Small intestine (tissue), 7 donors: ENCODE data around the gene FAM83G. TPM values are rescaled to one million over a fixed set of nuclear protein-coding genes. Genes with fewer than 3 reads are reported as not detected.

ENCODE experiments used
- DNase-seq, 2 donors: peaks; one replicate each; pipeline versions ENCODE4 v3.0.0 to v3.0.0-alpha.2; 2013
- FAIRE-seq: peaks from 2 replicates; lab custom pipeline; 2012; peaks lifted over from hg19 to GRCh38; lab: Jason Lieb, UNC
- H3K27ac ChIP-seq, 3 donors: one replicate each; pipeline ENCODE4 v1.5.1; 2013; ENCODE audit warnings: low read length in 2 of 3, mild to moderate bottlenecking in 2 of 3, control low read depth in 1 of 3, inconsistent platforms in 1 of 3, low read depth in 1 of 3, moderate library complexity in 1 of 3
- H3K27me3 ChIP-seq, 3 donors: one replicate each; pipeline ENCODE4 v1.6.1; 2013; ENCODE audit warnings: low read length in 3 of 3, inconsistent platforms in 1 of 3; ENCODE audit not compliant: control insufficient read depth in 3 of 3, insufficient read depth in 3 of 3
- H3K36me3 ChIP-seq, 3 donors: one replicate each; pipeline ENCODE4 v1.6.1; 2013; ENCODE audit warnings: low read length in 3 of 3, inconsistent platforms in 1 of 3, low read depth in 1 of 3, mild to moderate bottlenecking in 1 of 3, moderate library complexity in 1 of 3; ENCODE audit not compliant: control insufficient read depth in 3 of 3, insufficient read depth in 2 of 3
- H3K4me1 ChIP-seq, 3 donors: one replicate each; pipeline ENCODE4 v1.6.1; 2013; ENCODE audit warnings: low read length in 2 of 3, inconsistent platforms in 1 of 3, low read depth in 1 of 3, mild to moderate bottlenecking in 1 of 3, moderate library complexity in 1 of 3; ENCODE audit not compliant: control insufficient read depth in 3 of 3, insufficient read depth in 2 of 3
- H3K4me3 ChIP-seq, 3 donors: one replicate each; pipeline ENCODE4 v1.5.1; 2013; ENCODE audit warnings: low read length in 3 of 3, control low read depth in 1 of 3, inconsistent platforms in 1 of 3, low read depth in 1 of 3, mild to moderate bottlenecking in 1 of 3, moderate library complexity in 1 of 3
- H3K9me3 ChIP-seq, 2 donors: one replicate each; pipeline ENCODE4 v1.6.1; 2013; ENCODE audit warnings: low read depth in 1 of 2, low read length in 1 of 2; ENCODE audit not compliant: control insufficient read depth in 2 of 2, insufficient read depth in 1 of 2
- WGBS, 3 donors: extraction: QIAGEN DNeasy Blood & Tissue Kit; methylation state at CpG; one replicate each; pipeline ENCODE4 v1.1.7; 2013; 5-methylcytosine and 5-hydroxymethylcytosine counted together
- polyA plus RNA-seq, 4 donors: library from polyadenylated mRNA; stranded (reverse) in 3 of 4; unstranded in 1 of 4; fragments of 200-250 nt in 3 of 4; fragments of 120-200 nt in 1 of 4; gene quantifications; one replicate each; pipeline versions ENCODE4 v1.2.1 to v1.2.3, GENCODE V29; 2013
- donor health status: healthy with polysubstance abuse.
- donor health status: control.
- donor health status: control.
- donor health status: Bipolar disorder and iron deficiency.
- donor health status: healthy.

FAM83G gene
- polyA plus RNA-seq, 4 donors = 17.1 to 37.3 (median 29.1) TPM

- 53 to 83% (median 69%) methylated on average over 9 of the region's 9 CpGs for WGBS, 3 donors
- H3K36me3 ChIP-seq = peaks cover 0 to 95% (median 12%) of the 10 kb centered on the region in 3 donors
- peaks cover 7 to 69% (median 8%) of the 10 kb centered on the region in 3 donors for H3K4me1 ChIP-seq
- no peak for FAIRE-seq
- H3K27ac ChIP-seq = no peak overlapping the region
- no peaks in the 10 kb centered on the region for H3K27me3 ChIP-seq
- H3K4me3 ChIP-seq = no peak overlapping the region
- peak in 1 of 2 donors; percentile 14 for DNase-seq
- peaks cover 0 to 5% of the 10 kb centered on the region in 2 donors for H3K9me3 ChIP-seq
These were observed 19.1 kb downstream of the FAM83G start for GRCh38 chr17:18985475-18985874.

- WGBS, 3 donors = 84 to 87% (median 87%) methylated on average over 20 to 21 of the region's 21 CpGs
- peaks cover 0 to 95% (median 11%) of the 10 kb centered on the region in 3 donors for H3K36me3 ChIP-seq
- peaks cover 7 to 68% (median 8%) of the 10 kb centered on the region in 3 donors for H3K4me1 ChIP-seq
- FAIRE-seq (no peak), DNase-seq (no peak)
- H3K27ac ChIP-seq = no peak overlapping the region
- no peaks in the 10 kb centered on the region for H3K27me3 ChIP-seq
- H3K4me3 ChIP-seq = no peak overlapping the region
- H3K9me3 ChIP-seq = peaks cover 0 to 5% of the 10 kb centered on the region in 2 donors
These were observed 20.1 kb downstream of the FAM83G start for GRCh38 chr17:18984273-18985114.

DNA sequence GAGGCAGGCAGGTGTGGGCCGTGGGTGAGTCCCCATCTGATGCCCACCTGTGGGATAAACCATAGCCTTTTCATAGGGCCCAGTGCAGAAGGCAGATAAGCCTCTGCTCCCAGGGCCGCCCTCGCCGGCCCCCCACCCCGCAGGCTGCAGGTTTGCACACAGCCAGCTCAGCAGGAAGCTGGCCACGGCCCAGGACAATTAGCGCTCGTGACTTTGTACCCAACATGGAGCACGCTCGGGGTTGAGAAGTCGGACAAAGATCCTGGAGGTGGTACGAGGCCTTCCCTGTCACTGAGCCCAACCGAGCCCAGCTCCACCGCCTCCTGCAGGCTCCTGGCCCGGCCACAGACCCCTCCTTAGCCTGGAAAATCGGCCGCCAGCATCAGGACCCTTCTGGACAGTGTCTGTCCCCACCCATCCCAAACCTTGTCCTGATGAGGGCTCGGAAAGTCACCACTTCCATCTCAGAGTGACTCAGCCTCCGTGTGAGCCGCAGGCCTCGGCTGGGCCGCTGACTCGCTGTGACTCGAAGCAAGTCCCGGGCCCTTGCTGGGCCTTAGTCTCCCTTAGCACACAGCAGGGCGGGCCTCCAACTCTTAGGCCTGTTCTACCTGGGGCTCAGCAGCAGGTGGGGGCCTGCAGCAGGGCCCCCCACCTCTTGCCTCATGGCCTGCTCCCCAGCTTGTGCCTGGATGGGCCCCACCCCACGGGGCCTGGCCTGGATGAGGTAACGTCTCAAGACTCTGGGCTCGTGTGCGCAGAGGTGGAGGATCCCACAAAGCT is 22.7 kb downstream of the FAM83G start:
- WGBS, 3 donors = 14 to 60% (median 34%) methylated on average over 30 of the region's 30 CpGs
- no peaks in the 10 kb centered on the region for H3K9me3 ChIP-seq
- no peaks in the 10 kb centered on the region for H3K27me3 ChIP-seq
- FAIRE-seq (no peak), DNase-seq (peak; percentile 96 to 97)
- H3K36me3 ChIP-seq = peaks cover 3 to 96% (median 18%) of the 10 kb centered on the region in 3 donors
- peak overlapping the region; percentile 82 to 98 (median 87) for H3K27ac ChIP-seq
- H3K4me3 ChIP-seq = no peak overlapping the region
- H3K4me1 ChIP-seq = peaks cover 4 to 43% (median 8%) of the 10 kb centered on the region in 3 donors

DNA sequence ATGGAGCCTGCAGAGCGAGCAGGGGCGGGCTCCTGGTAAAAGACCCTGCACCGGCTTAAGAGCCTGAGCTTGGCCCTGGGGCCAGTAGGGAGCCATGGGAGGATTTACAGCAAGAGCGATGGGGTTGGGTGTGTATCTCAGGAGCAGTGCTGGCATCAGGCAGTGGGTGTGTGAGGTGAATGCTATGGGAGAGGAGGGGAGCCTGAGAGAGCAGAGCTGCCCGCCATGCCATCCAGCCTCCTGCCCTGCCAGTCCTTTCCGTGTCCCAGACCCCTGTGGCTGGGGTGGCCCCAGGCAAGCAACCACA is 23.3 kb downstream of the FAM83G start:
- 22 to 66% (median 29%) methylated on average over 6 of the region's 6 CpGs for WGBS, 3 donors
- H3K27me3 ChIP-seq = no peaks in the 10 kb centered on the region
- peaks cover 3 to 96% (median 13%) of the 10 kb centered on the region in 3 donors for H3K36me3 ChIP-seq
- H3K27ac ChIP-seq = peak overlapping the region; percentile 82 to 98 (median 87)
- peaks cover 4 to 42% (median 8%) of the 10 kb centered on the region in 3 donors for H3K4me1 ChIP-seq
- FAIRE-seq (no peak), DNase-seq (no peak)
- no peak overlapping the region for H3K4me3 ChIP-seq
- H3K9me3 ChIP-seq = no peaks in the 10 kb centered on the region

DNA sequence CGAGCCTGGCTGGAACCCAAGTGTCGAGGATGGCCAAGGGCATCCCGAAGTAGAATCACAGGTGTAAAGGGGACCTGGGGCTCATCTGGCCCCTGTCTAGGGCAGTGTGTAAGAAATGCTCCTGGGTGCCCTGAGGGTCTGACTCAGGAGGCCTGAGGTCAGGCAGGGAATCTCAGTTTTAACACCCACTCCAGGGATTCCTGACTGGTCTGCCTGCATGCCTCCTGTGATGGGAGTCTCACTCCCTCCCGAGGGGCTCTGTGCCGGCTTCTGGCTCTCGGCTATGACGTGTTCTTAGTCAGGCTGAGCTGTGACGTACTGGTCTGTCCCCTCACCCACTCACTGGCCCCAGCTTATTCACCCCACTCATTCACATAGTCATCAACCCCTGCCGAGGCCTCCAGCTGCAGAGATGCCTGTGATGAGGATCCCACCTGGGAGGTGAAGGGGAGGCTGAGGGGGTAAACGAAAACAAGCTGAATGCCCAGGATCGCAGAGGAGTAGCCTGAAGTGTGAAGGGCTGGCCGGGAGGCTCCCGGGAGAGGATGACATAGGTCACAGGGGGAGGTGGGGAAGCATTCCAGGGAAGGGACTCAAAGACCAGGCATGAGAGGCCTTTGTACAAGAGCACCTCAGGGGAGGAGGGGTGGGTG is 23.8 kb downstream of the FAM83G start:
- WGBS, 3 donors = 38 to 67% (median 59%) methylated on average over 13 of the region's 13 CpGs
- Histone ChIP-seq H3K4me3 (no peak overlapping the region), H3K27ac (peak overlapping the region; percentile 82 to 98 (median 87)), H3K36me3 (peaks cover 3 to 95% (median 11%) of the 10 kb centered on the region in 3 donors), H3K27me3 (no peaks in the 10 kb centered on the region), H3K4me1 (peaks cover 4 to 40% (median 8%) of the 10 kb centered on the region in 3 donors), H3K9me3 (no peaks in the 10 kb centered on the region)
- no peak for FAIRE-seq
- DNase-seq = no peak

- Histone ChIP-seq H3K4me3 (no peak overlapping the region), H3K36me3 (peaks cover 3 to 90% (median 13%) of the 10 kb centered on the region in 3 donors), H3K27ac (no peak overlapping the region), H3K9me3 (no peaks in the 10 kb centered on the region), H3K4me1 (peaks cover 4 to 37% (median 8%) of the 10 kb centered on the region in 3 donors), H3K27me3 (no peaks in the 10 kb centered on the region)
- DNase-seq (no peak), FAIRE-seq (no peak)
- WGBS, 3 donors = 94 to 97% (median 95%) methylated on average over 16 to 17 of the region's 17 CpGs
These were observed 25.9 kb downstream of the FAM83G start for GRCh38 chr17:18978655-18979054.

DNA sequence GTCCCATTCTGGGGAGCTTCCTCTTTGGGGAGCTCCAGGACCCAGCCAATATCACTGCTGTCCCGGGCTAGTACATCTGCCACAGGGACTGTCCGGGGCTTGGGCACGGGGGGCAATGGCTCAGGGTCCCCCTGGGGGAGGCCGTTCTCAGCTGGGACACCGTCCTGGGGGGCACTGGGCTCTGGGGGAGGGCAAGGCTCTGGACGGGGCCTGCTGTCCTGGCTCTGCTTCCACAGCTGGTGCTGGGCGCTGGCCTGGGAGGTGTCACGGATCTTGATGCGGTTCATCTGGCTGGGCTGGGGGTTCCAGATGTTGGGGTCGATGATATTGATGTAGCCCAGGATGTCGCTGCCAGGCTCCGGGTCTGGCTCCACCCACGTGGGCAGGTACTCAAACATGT is 26.5 kb downstream of the FAM83G start:
- DNase-seq = no peak
- H3K9me3 ChIP-seq = no peaks in the 10 kb centered on the region
- no peaks in the 10 kb centered on the region for H3K27me3 ChIP-seq
- H3K27ac ChIP-seq = no peak overlapping the region
- H3K4me3 ChIP-seq = no peak overlapping the region
- peaks cover 3 to 31% (median 8%) of the 10 kb centered on the region in 3 donors for H3K4me1 ChIP-seq
- H3K36me3 ChIP-seq = peaks cover 3 to 90% (median 10%) of the 10 kb centered on the region in 3 donors
- FAIRE-seq = no peak
- WGBS, 3 donors = 90 to 91% (median 90%) methylated on average over 13 of the region's 13 CpGs

DNA sequence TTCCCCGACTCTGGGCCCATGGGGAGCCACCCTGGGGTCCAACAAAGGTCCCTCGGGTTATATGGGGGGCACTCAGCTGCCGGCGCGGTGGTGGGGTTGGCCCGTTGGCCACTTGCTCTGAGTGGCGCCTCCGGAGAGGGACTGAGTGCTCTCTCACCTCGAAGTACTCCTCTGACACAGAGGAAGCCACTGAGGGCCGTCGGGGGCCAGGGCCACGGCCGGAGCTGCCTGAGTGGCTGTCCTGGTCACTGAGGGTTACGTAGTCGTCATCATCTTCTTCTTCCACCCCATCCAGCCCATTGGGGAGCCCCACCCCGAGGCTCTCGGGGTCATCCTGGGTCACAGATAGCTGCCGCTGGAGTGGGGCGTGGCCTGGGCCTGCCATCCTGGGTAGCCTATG is 26.9 kb downstream of the FAM83G start:
- WGBS, 3 donors = 79 to 88% (median 87%) methylated on average over 18 to 19 of the region's 19 CpGs
- Histone ChIP-seq H3K4me3 (no peak overlapping the region), H3K36me3 (peaks cover 3 to 90% (median 10%) of the 10 kb centered on the region in 3 donors), H3K9me3 (no peaks in the 10 kb centered on the region), H3K27ac (no peak overlapping the region), H3K4me1 (peaks cover 0 to 27% (median 6%) of the 10 kb centered on the region in 3 donors), H3K27me3 (no peaks in the 10 kb centered on the region)
- DNase-seq (no peak), FAIRE-seq (no peak)
